Fibroblast of lung (primary cell): Measurements from ENCODE around the gene APOE. TPM values are rescaled to one million over a fixed set of nuclear protein-coding genes. Genes with fewer than 3 reads are reported as not detected.
A peak's percentile ranks its signal among the peaks of the same experiment; 100 is the strongest.

Source experiments
- DNase-seq, 2 donors: peaks; one replicate each; pipeline versions ENCODE4 v3.0.0 to v3.0.0-alpha.2; 2010; ENCODE audit warnings: low read depth in 2 of 2
- H2AFZ ChIP-seq: 2 replicates; pipeline ENCODE4 v1.5.1; 2012; ENCODE audit warnings: low read length, control low read depth, inconsistent platforms
- H3K27ac ChIP-seq: 2 replicates; pipeline ENCODE4 v1.5.1; 2011; ENCODE audit warnings: low read length, control low read depth; ENCODE audit not compliant: insufficient read depth
- H3K27me3 ChIP-seq: 2 replicates; pipeline ENCODE4 v1.5.1; 2011; ENCODE audit warnings: mild to moderate bottlenecking, low read length; ENCODE audit not compliant: control insufficient read depth, insufficient read depth
- H3K36me3 ChIP-seq: 2 replicates; pipeline ENCODE4 v1.5.1; 2011; ENCODE audit warnings: low read length; ENCODE audit not compliant: control insufficient read depth, insufficient read depth
- H3K4me1 ChIP-seq: 2 replicates; pipeline ENCODE4 v1.5.1; 2011; ENCODE audit warnings: low read length; ENCODE audit not compliant: control insufficient read depth, insufficient read depth; ENCODE audit errors: extremely low read depth
- H3K4me2 ChIP-seq: 2 replicates; pipeline ENCODE4 v1.5.1; 2011; ENCODE audit warnings: low read length, control low read depth; ENCODE audit not compliant: insufficient read depth; ENCODE audit errors: extremely low read depth
- H3K4me3 ChIP-seq, 4 experiments: fragments of 200-600 bp in 1 of 4; sonication (generic) in 1 of 4; replicated peaks in 1 of 4; 2 replicates each; pipeline ENCODE4 v1.5.1; 2011 to 2016; ENCODE audit warnings: low read length in 4 of 4, low read depth in 3 of 4, mild to moderate bottlenecking in 3 of 4, control low read depth in 2 of 4, inconsistent platforms in 1 of 4, mixed read lengths in 1 of 4; ENCODE audit not compliant: insufficient read depth in 1 of 4; ENCODE audit errors: control extremely low read depth in 1 of 4
- H3K79me2 ChIP-seq: 2 replicates; pipeline ENCODE4 v1.5.1; 2012; ENCODE audit warnings: mild to moderate bottlenecking, low read length, inconsistent platforms; ENCODE audit not compliant: control insufficient read depth, insufficient read depth
- H3K9ac ChIP-seq: 2 replicates; pipeline ENCODE4 v1.5.1; 2011; ENCODE audit warnings: mild to moderate bottlenecking, low read length, control low read depth; ENCODE audit not compliant: insufficient read depth
- H3K9me3 ChIP-seq: 2 replicates; pipeline ENCODE4 v1.5.1; 2012; ENCODE audit warnings: low read depth, low read length; ENCODE audit not compliant: control insufficient read depth, insufficient read depth
- H4K20me1 ChIP-seq: 2 replicates; pipeline ENCODE4 v1.5.1; 2011; ENCODE audit warnings: low read length; ENCODE audit not compliant: control insufficient read depth, insufficient read depth; ENCODE audit errors: extremely low read depth
- EZH2 ChIP-seq: IDR thresholded peaks from 2 replicates; pipeline ENCODE4 v1.5.1; 2012; ENCODE audit warnings: low read length, control low read depth, mild to moderate bottlenecking; ENCODE audit errors: missing control alignments
- polyA plus RNA-seq, 2 donors: library from polyadenylated mRNA; depleted of rRNA in 1 of 2; stranded (reverse) in 1 of 2; unstranded in 1 of 2; fragments of >200 nt; gene quantifications; 2 replicates each; pipeline ENCODE4 v1.2.1, GENCODE V29; 2011 to 2012; ENCODE audit warnings: missing spikeins in 1 of 2
- total RNA-seq: library from RNA; depleted of rRNA; stranded (reverse); fragments of >200 nt; gene quantifications from 2 replicates; pipeline ENCODE4 v1.2.1, GENCODE V29; 2014
- TF ChIP-seq, protein P1 (sequence below), 2 donors: IDR thresholded peaks in 1 of 2; conservative IDR thresholded peaks in 1 of 2; 1 replicate in 1 of 2; 2 replicates in 1 of 2; pipeline ENCODE4 v1.5.1; 2011 to 2012; ENCODE audit warnings: low read length in 2 of 2, control low read depth in 1 of 2, inconsistent platforms in 1 of 2, low read depth in 1 of 2, mild to moderate bottlenecking in 1 of 2

Gene APOE
- total and polyA plus RNA-seq, 2 donors (not counting 1 experiment from before 2014, with no cell fraction given), result 13.4 to 35.0 TPM

DNA sequence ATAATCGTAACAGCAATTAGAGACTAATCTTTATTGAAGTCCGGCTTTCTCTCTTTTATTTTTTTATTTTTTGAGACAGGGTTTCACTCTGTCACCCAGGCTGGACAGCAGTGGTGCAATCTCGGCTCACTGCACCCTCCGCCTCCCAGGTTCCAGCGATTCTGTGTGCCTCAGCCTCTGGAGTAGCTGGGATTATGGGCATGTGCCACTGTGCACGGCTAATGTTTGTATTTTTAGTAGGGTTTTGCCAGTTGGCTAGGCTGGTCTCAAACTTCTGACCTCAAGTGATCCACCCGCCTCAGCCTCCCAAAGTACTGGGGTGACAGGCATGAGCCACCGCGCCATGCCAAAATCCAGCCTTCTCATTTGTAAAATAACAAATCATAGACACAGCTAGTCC, 44.0 kb downstream of the APOE start:
- Histone ChIP-seq H3K4me1 (peaks cover 3% of the 10 kb centered on the region), H2AFZ (no peak overlapping the region), H3K36me3 (no peaks in the 10 kb centered on the region), H3K9me3 (no peaks in the 10 kb centered on the region), H3K79me2 (peaks cover 3% of the 10 kb centered on the region), H3K27ac (no peak overlapping the region), H3K9ac (no peak overlapping the region), H3K27me3 (no peaks in the 10 kb centered on the region), H3K4me2 (no peak overlapping the region), H3K4me3 (no peak overlapping the region), H4K20me1 (no peaks in the 10 kb centered on the region)
- no peak for TF ChIP-seq EZH2
- TF ChIP-seq, protein P1, sequence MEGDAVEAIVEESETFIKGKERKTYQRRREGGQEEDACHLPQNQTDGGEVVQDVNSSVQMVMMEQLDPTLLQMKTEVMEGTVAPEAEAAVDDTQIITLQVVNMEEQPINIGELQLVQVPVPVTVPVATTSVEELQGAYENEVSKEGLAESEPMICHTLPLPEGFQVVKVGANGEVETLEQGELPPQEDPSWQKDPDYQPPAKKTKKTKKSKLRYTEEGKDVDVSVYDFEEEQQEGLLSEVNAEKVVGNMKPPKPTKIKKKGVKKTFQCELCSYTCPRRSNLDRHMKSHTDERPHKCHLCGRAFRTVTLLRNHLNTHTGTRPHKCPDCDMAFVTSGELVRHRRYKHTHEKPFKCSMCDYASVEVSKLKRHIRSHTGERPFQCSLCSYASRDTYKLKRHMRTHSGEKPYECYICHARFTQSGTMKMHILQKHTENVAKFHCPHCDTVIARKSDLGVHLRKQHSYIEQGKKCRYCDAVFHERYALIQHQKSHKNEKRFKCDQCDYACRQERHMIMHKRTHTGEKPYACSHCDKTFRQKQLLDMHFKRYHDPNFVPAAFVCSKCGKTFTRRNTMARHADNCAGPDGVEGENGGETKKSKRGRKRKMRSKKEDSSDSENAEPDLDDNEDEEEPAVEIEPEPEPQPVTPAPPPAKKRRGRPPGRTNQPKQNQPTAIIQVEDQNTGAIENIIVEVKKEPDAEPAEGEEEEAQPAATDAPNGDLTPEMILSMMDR (conservative IDR thresholded peaks at IDR 0.05 in 1 of 2, IDR thresholded peaks at IDR 0.05 in 1 of 2; ENCODE audit: low read depth in 1 of 2, low read length in 2 of 2), result no peak
- no peak for DNase-seq

DNA sequence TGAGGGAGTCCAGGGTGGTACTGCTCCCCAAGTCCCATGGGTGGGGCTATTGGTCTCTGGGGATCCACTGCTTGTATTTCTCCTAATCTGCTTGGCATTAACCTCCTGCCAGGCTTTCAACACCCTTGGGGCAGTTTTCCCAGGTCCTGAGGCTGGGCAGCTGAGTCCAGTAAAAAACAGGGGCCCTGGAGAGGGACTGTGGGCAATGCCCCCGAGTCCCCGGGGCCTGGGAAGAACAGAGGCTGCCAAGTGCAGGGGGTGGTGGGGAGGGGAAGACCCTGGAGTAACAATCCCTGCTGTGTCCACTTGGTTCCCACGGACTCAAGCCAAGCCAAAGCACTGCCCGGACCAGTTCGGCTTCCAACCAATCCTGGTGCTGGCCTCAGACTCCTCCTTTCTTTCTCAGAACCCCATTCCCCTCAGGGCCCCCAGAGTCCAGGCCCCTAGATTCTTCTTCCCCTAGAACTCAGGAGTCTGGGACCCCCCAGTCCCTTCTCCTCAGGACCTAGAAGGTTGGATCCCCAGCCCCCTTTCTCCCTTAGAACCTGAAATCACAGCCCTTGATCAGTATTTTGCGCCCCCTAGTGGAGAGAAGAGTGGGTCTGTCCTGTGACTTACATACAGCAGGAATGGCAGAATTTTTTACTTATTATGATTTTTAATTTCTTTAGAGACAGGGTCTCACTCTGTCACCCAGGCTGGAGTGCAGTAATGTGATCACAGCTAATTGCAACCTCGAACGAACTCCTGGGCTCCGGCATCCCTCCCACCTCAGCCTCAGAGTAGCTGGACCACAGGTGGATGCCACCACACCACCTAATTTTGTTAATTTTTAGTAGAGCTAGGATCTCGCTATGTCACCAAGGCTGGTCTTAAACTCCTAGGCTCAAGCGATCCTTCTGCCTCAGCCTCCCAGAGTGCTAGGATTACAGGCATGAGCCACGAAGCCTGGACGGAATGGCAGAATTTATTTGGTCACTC, 45.9 kb downstream of the APOE start:
- no peak overlapping the region for H2AFZ ChIP-seq
- peak; percentile 67 to 89 for DNase-seq
- no peak overlapping the region for H3K9ac ChIP-seq

DNA sequence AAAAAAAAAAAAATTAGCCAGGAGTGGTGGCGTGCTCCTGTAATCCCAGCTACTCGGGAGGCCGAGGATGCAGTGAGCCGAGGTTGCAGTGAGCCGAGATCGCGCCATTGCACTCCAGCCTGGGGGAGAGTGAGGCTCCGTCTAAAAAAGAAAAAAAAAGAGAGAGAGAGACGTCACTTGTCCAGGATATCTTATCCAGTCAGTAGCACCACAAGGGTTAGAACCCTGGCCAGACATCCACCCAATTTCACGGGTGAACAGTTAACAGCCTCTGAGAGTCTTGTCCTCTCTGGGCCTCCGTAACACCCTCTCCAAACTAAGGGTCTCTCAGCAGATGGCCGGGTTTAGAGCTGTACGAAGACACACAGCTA, 48.7 kb downstream of the APOE start:
- H4K20me1 ChIP-seq, result no peaks in the 10 kb centered on the region
- DNase-seq, result no peak
- no peaks in the 10 kb centered on the region for H3K27me3 ChIP-seq
- H3K4me3 ChIP-seq, result peak overlapping the region; percentile 81 to 97 (median 89)
- no peaks in the 10 kb centered on the region for H3K36me3 ChIP-seq
- H2AFZ ChIP-seq, result peak overlapping the region; percentile 100
- no peaks in the 10 kb centered on the region for H3K9me3 ChIP-seq
- peaks cover 7% of the 10 kb centered on the region for H3K4me1 ChIP-seq
- no peak for TF ChIP-seq EZH2
- TF ChIP-seq, protein P1 (conservative IDR thresholded peaks at IDR 0.05 in 1 of 2, IDR thresholded peaks at IDR 0.05 in 1 of 2; ENCODE audit: low read depth in 1 of 2, low read length in 2 of 2), result no peak
- H3K4me2 ChIP-seq, result peak overlapping the region; percentile 83
- H3K79me2 ChIP-seq, result peaks cover 41% of the 10 kb centered on the region
- peak overlapping the region; percentile 92 for H3K9ac ChIP-seq
- H3K27ac ChIP-seq, result peak overlapping the region; percentile 94

More for the DNA sequence above, 45.9 kb downstream of the APOE start:
- Histone ChIP-seq H3K27ac (no peak overlapping the region), H3K79me2 (peaks cover 15% of the 10 kb centered on the region), H3K9me3 (no peaks in the 10 kb centered on the region), H3K27me3 (no peaks in the 10 kb centered on the region), H3K36me3 (no peaks in the 10 kb centered on the region), H3K4me2 (no peak overlapping the region), H3K4me3 (no peak overlapping the region), H3K4me1 (peaks cover 7% of the 10 kb centered on the region), H4K20me1 (no peaks in the 10 kb centered on the region)
- TF ChIP-seq, protein P1 (conservative IDR thresholded peaks at IDR 0.05 in 1 of 2, IDR thresholded peaks at IDR 0.05 in 1 of 2; ENCODE audit: low read depth in 1 of 2, low read length in 2 of 2), result peak; percentile 82 to 95
- no peak for TF ChIP-seq EZH2
